ENCODE results near the gene ANAPC13. TPM values are rescaled to one million over a fixed set of nuclear protein-coding genes. Genes with fewer than 3 reads are reported as not detected.

Gene ANAPC13
- total and polyA plus RNA-seq, 8 donors, result 16.5 to 59.1 (median 23.1) TPM

GRCh38 chr3:134428401-134428800, 57.4 kb downstream of the ANAPC13 start:
- 89 to 90% methylated on average over 4 of the region's 4 CpGs for WGBS, 2 donors
- no peak for FAIRE-seq
- intact Hi-C loops (cut with DNase I), result no loop called here

More at GRCh38 chr3:134428401-134428800, 57.4 kb downstream of the ANAPC13 start:
- ATAC-seq, result no peak
- no peaks in the 10 kb centered on the region for H3K27me3 ChIP-seq
- H3K27ac ChIP-seq, result no peak overlapping the region
- no peak overlapping the region for H3K4me3 ChIP-seq
- H3K36me3 ChIP-seq, result no peaks in the 10 kb centered on the region
- H3K9me3 ChIP-seq, result no peaks in the 10 kb centered on the region
- no peak for TF ChIP-seq CTCF (IDR thresholded peaks at IDR 0.05)
- no peaks in the 10 kb centered on the region for H3K4me1 ChIP-seq
- DNase-seq, result no peak

Other genes with a start within 250 kb of the ANAPC13 start
- gene RYK, start 235.1 kb downstream of the ANAPC13 start, total RNA-seq, result 10 to 100 TPM; 14.9 to 31.9 (median 20.5) TPM
- 10 to 100 TPM; 13.8 to 22.8 TPM for gene RYK, start 235.1 kb downstream of the ANAPC13 start, polyA plus RNA-seq
- 10 to 100 TPM; 25.3 to 35.7 (median 32.4) TPM for gene AMOTL2, start 111.5 kb downstream of the ANAPC13 start, total RNA-seq
- gene AMOTL2, start 111.5 kb downstream of the ANAPC13 start, polyA plus RNA-seq, result 10 to 100 TPM; 11.9 to 17.9 TPM
- gene CEP63, start 72 bp upstream of the ANAPC13 start, total RNA-seq, result 10 to 100 TPM in 3 of 6 donors, 1 to 10 TPM in 3; 8.9 to 17.2 (median 11.0) TPM
- gene CEP63, start 72 bp upstream of the ANAPC13 start, polyA plus RNA-seq, result 10 to 100 TPM; 10.6 to 15.5 TPM
- gene KY, start 165.0 kb upstream of the ANAPC13 start, total RNA-seq, result under 1 TPM in 4 of 6 donors, not detected in 2; 0.04 to 0.28 (median 0.21) TPM
- under 1 TPM; 0.04 to 0.42 TPM for gene KY, start 165.0 kb upstream of the ANAPC13 start, polyA plus RNA-seq